SK-N-SH treated with all-trans-retinoic acid at 6 μM for 48 hours (cell line): ENCODE results near the gene AHR.

Experiments
- ATAC-seq: fragments of 200-7000 bp; cut with Tn5 transposase; 3 replicates; pipeline ENCODE4 v1.9.1; 2020; ENCODE audit warnings: mild to moderate bottlenecking, moderate library complexity
- ARNTL ChIP-seq: fragments of 450-650 bp; formaldehyde crosslinking; IDR thresholded peaks from 2 replicates; pipeline ENCODE4 v1.5.0; 2020; ENCODE audit warnings: low read depth, mild to moderate bottlenecking, moderate library complexity, borderline replicate concordance
- BACH2 ChIP-seq: fragments of 250-450 bp; sonication (Bioruptor Pico); IDR thresholded peaks from 2 replicates; pipeline ENCODE4 v1.9.0; 2021; ENCODE audit warnings: mild to moderate bottlenecking, borderline replicate concordance
- CREB5 ChIP-seq: fragments of 250-450 bp; sonication (Bioruptor Pico); IDR thresholded peaks from 2 replicates; pipeline ENCODE4 v1.5.1; 2020; ENCODE audit warnings: low read depth, mild to moderate bottlenecking, moderate library complexity
- CSDC2 ChIP-seq: fragments of 250-450 bp; sonication (Bioruptor Pico); IDR thresholded peaks from 2 replicates; pipeline ENCODE4 v1.5.0; 2020; ENCODE audit warnings: mild to moderate bottlenecking, moderate library complexity
- CSRNP3 ChIP-seq: fragments of 250-450 bp; sonication (Bioruptor Pico); IDR thresholded peaks from 2 replicates; pipeline ENCODE4 v1.5.1; 2021; ENCODE audit warnings: mild to moderate bottlenecking, moderate library complexity
- ESRRG ChIP-seq: fragments of 250-450 bp; sonication (Bioruptor Pico); IDR thresholded peaks from 2 replicates; pipeline ENCODE4 v1.6.1; 2021; ENCODE audit warnings: mild to moderate bottlenecking
- GLIS3 ChIP-seq: fragments of 250-450 bp; sonication (Bioruptor Pico); IDR thresholded peaks from 2 replicates; pipeline ENCODE4 v1.5.0; 2020; ENCODE audit warnings: mild to moderate bottlenecking, moderate library complexity
- ISL1 ChIP-seq: fragments of 250-450 bp; sonication (Bioruptor Pico); IDR thresholded peaks from 2 replicates; pipeline ENCODE4 v2.1.2; 2022; ENCODE audit warnings: mild to moderate bottlenecking, moderate library complexity
- OSR1 ChIP-seq: fragments of 250-450 bp; sonication (Bioruptor Pico); IDR thresholded peaks from 2 replicates; pipeline ENCODE4 v1.8.0; 2022; ENCODE audit warnings: moderate library complexity, mild to moderate bottlenecking, inconsistent platforms
- PATZ1 ChIP-seq: fragments of 250-450 bp; sonication (Bioruptor Pico); IDR thresholded peaks from 2 replicates; pipeline ENCODE4 v1.8.0; 2020; ENCODE audit warnings: mild to moderate bottlenecking, moderate library complexity, borderline replicate concordance
- PPARA ChIP-seq: fragments of 250-450 bp; sonication (Bioruptor Pico); IDR thresholded peaks from 2 replicates; pipeline ENCODE4 v1.5.0; 2020; ENCODE audit warnings: mild to moderate bottlenecking, borderline replicate concordance
- RARB ChIP-seq: fragments of 250-450 bp; sonication (Bioruptor Pico); IDR thresholded peaks from 2 replicates; pipeline ENCODE4 v1.8.0; 2021; ENCODE audit warnings: mild to moderate bottlenecking, moderate library complexity
- SNAI2 ChIP-seq: fragments of 250-450 bp; sonication (Bioruptor Pico); IDR thresholded peaks from 2 replicates; pipeline ENCODE4 v1.5.0; 2020; ENCODE audit warnings: mild to moderate bottlenecking, moderate library complexity
- TCF4 ChIP-seq: fragments of 250-450 bp; sonication (Bioruptor Pico); IDR thresholded peaks from 2 replicates; pipeline ENCODE4 v1.8.0; 2021; ENCODE audit warnings: mild to moderate bottlenecking, moderate library complexity, borderline replicate concordance
- TOX ChIP-seq: fragments of 250-450 bp; sonication (Bioruptor Pico); IDR thresholded peaks from 2 replicates; pipeline ENCODE4 v1.8.0; 2021; ENCODE audit warnings: mild to moderate bottlenecking, moderate library complexity, borderline replicate concordance
- TSHZ2 ChIP-seq: fragments of 250-450 bp; sonication (Bioruptor Pico); IDR thresholded peaks from 2 replicates; pipeline ENCODE4 v1.5.0; 2020; ENCODE audit warnings: mild to moderate bottlenecking, moderate library complexity
- ZC3H10 ChIP-seq: fragments of 250-450 bp; sonication (Bioruptor Pico); IDR thresholded peaks from 2 replicates; pipeline ENCODE4 v1.5.1; 2021; ENCODE audit warnings: mild to moderate bottlenecking, moderate library complexity
- ZFP3 ChIP-seq: fragments of 250-450 bp; sonication (Bioruptor Pico); IDR thresholded peaks from 2 replicates; pipeline ENCODE4 v1.5.0; 2020; ENCODE audit warnings: mild to moderate bottlenecking, moderate library complexity
- ZFP30 ChIP-seq: fragments of 450-650 bp; formaldehyde crosslinking; IDR thresholded peaks from 2 replicates; pipeline ENCODE4 v1.5.0; 2022; ENCODE audit warnings: mild to moderate bottlenecking, moderate library complexity
- ZNF565 ChIP-seq: fragments of 450-650 bp; formaldehyde crosslinking; conservative IDR thresholded peaks from 2 replicates; pipeline ENCODE4 v1.5.0; 2020; ENCODE audit warnings: low read depth, mild to moderate bottlenecking, moderate library complexity
- ZNF70 ChIP-seq: fragments of 450-650 bp; formaldehyde crosslinking; IDR thresholded peaks from 2 replicates; pipeline ENCODE4 v1.5.0; 2020; ENCODE audit warnings: mild to moderate bottlenecking, moderate library complexity
- TF ChIP-seq, protein P1 (sequence below): fragments of 250-450 bp; sonication (Bioruptor Pico); IDR thresholded peaks from 2 replicates; pipeline ENCODE4 v1.8.0; 2021; ENCODE audit warnings: low read depth, mild to moderate bottlenecking, moderate library complexity, borderline replicate concordance

The AHR gene

DNA sequence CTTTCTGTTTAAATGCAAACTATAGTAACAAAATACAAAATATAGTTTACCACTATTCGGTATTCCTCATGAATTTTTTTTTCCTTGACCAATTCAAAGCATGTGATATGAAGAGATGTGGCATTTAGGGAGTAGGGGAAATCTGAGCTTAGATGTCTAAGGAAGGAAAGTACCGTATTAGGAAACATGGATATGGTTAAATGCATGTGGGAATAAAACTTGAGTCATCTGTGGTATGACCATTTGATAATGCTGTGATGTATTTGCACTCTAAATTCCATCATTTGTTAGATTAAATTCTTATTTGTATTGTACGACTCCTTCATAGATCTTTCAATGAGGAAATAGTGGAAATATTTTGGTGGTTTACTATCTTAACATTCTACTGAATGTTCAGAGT lies 19.7 kb downstream of the AHR start:
- no peak for TF ChIP-seq CREB5 (CRISPR knock-in tag)
- TF ChIP-seq RARB (CRISPR knock-in tag): no peak
- no peak for TF ChIP-seq ZC3H10 (CRISPR knock-in tag)
- TF ChIP-seq ISL1 (CRISPR knock-in tag): no peak
- TF ChIP-seq ARNTL (CRISPR knock-in tag): no peak
- TF ChIP-seq CSRNP3 (CRISPR knock-in tag): no peak
- no peak for TF ChIP-seq ESRRG (CRISPR knock-in tag)
- TF ChIP-seq TCF4 (CRISPR knock-in tag): no peak
- no peak for TF ChIP-seq ZFP3 (CRISPR knock-in tag)
- TF ChIP-seq ZNF565 (CRISPR knock-in tag): no peak
- no peak for TF ChIP-seq SNAI2 (CRISPR knock-in tag)
- no peak for TF ChIP-seq PPARA
- ATAC-seq: no peak

- ATAC-seq: no peak
- TF ChIP-seq ARNTL (CRISPR knock-in tag) (no peak), RARB (CRISPR knock-in tag) (no peak), TSHZ2 (CRISPR knock-in tag) (no peak), PPARA (no peak), ZFP30 (CRISPR knock-in tag) (no peak), OSR1 (CRISPR knock-in tag) (no peak), GLIS3 (CRISPR knock-in tag) (no peak), TCF4 (CRISPR knock-in tag) (no peak), CSRNP3 (CRISPR knock-in tag) (no peak), SNAI2 (CRISPR knock-in tag) (no peak), ZFP3 (CRISPR knock-in tag) (no peak)
Measured at GRCh38 chr7:17319164-17320101, 21.0 kb downstream of the AHR start.

- TF ChIP-seq ZC3H10 (CRISPR knock-in tag) (no peak), ARNTL (CRISPR knock-in tag) (no peak), TCF4 (CRISPR knock-in tag) (no peak), PPARA (no peak), PATZ1 (CRISPR knock-in tag) (no peak), SNAI2 (CRISPR knock-in tag) (no peak), OSR1 (CRISPR knock-in tag) (no peak), CREB5 (CRISPR knock-in tag) (no peak), CSDC2 (CRISPR knock-in tag) (no peak), ZFP30 (CRISPR knock-in tag) (no peak), GLIS3 (CRISPR knock-in tag) (no peak), ZNF70 (CRISPR knock-in tag) (no peak), ZFP3 (CRISPR knock-in tag) (no peak), ZNF565 (CRISPR knock-in tag) (no peak), TOX (no peak), BACH2 (CRISPR knock-in tag) (no peak)
- TF ChIP-seq, protein P1, sequence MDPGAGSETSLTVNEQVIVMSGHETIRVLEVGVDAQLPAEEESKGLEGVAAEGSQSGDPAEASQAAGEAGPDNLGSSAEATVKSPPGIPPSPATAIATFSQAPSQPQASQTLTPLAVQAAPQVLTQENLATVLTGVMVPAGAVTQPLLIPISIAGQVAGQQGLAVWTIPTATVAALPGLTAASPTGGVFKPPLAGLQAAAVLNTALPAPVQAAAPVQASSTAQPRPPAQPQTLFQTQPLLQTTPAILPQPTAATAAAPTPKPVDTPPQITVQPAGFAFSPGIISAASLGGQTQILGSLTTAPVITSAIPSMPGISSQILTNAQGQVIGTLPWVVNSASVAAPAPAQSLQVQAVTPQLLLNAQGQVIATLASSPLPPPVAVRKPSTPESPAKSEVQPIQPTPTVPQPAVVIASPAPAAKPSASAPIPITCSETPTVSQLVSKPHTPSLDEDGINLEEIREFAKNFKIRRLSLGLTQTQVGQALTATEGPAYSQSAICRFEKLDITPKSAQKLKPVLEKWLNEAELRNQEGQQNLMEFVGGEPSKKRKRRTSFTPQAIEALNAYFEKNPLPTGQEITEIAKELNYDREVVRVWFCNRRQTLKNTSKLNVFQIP (CRISPR knock-in tag): no peak
Measured at GRCh38 chr7:17320102-17320497, 21.6 kb downstream of the AHR start.

More at GRCh38 chr7:17320102-17320497, 21.6 kb downstream of the AHR start:
- ATAC-seq: no peak
